GM19193 (cell line): ENCODE results near the gene NCOA1.

Source experiments
- POLR2A ChIP-seq: IDR thresholded peaks from 4 replicates; pipeline ENCODE4 v1.6.1; 2011; ENCODE audit not compliant: insufficient read depth, insufficient read length; ENCODE audit errors: extremely low read depth

Gene NCOA1

DNA sequence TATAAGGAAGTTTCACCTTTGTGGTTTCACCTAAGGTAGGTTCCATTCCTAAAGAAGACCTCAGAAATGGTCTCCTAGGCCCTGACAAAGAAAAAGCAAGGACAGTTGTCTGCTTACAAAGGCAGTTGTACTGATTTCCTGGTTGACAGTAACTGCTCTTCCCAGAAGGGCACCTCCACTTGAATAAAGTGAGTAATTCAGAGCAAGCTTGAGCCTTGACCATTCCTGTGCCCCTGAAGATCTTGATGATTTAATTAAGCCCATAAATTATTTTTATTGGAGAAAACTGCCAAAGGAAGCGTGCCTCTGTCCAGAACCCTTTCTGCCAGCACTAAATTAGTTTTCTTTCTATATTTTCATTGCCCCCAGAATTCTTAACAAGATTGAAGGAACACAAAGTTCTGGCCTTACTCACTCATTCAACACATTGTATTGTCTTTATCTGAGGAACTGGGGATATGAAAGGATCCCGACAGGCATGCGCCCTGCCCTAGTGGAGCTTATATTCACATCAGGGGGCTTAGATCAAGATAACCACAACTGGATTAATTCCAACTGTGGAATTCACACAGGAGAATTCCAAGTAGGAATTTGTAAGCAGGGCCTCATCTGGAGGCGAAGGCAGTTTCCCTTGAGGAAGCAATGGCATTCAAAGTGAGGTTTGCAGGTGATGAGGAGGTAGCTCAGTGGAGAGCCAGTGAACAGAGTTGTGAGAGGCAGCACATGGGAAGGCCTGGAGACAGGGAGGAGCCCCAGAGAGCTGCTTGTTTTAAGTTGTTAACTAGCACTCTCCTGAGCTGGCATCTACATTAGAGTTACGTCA is 280.9 kb downstream of the NCOA1 start:
- TF ChIP-seq POLR2A, result no peak

DNA sequence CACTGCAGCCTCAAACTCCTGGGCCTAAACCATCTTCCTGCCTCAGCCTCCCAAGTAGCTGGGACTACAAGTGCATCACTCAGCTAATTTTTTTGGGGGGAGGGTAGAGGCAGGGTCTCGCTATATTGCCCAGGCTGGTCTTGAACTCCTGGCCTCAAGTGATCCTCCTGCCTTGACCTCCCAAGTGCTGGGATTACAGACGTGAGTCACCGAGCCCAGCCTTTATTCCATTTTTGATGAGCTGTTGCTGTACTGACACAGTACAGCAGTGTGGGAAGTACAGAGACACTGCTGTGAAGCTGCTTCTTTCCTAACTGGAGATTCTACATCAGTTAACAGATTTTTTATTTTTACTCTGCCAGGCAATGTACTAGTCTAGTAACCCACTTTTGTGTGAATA is 283.3 kb downstream of the NCOA1 start:
- no peak for TF ChIP-seq POLR2A

DNA sequence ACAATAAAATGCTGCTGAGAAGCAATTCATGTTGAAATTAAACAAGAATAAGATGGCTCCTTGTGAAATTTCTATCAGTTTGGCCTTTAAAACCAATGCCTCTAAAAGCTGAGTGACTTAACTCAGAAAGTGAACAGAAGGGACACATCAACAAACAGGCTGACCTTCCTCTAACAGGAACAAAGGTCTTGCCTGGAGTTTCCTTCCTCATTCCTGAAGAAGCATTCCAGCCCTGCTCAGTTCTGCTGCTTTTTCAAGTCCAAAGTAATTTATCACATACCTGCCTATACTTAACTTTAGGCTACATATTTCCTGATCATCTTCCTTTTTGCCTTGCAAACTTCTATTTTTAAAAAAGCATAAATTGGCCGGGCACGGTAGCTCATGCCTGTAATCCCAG is 288.1 kb downstream of the NCOA1 start:
- TF ChIP-seq POLR2A, result no peak

DNA sequence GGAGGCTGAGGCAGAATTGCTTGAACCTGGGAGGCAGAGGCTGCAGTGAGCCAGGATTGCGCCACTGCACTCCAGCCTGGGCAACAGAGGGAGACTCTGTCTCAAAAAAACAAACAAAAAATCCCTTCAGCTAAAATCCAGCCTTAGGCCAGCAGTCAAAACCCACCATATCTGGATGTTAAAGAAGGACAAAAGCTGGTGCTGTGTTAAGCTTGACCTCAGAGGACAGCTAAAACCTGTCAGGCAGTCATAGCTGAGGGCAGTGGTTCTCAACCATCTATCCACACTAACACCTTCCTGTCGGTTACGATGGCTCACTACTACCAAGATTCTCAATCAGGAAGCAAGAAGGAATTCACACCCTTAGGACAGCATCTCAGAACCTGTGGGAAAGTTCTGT is 292.6 kb downstream of the NCOA1 start:
- TF ChIP-seq POLR2A, result no peak

DNA sequence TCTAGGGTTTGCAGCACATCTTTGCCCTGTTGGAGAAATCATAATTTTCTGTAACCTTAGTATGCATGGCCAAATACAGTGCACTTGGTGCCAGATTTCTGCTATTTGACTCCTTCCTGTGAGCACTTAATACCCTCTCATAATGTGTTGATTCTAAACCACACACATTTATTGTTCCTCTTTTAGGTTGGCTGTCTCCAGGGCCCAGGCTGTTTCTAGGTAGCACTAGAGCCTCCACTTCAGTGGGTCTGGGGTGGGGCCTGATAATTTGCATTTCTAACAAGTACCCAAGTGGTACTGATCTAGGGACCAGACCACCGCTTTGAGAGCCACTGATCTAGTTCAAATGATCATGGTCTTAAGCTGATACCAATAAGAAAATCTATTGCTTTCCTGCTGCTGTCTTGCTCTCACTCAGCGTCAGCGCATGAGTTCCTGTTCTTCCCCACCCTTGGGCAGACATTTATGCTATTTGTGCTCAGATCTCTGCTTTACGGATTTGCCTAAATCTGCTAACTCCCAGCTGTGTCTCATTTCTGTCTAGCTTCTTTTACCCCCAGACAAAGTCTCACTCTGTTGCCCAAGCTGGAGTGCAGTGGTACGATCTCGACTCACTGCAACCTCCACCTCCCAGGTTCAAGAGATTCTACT is 294.7 kb downstream of the NCOA1 start:
- TF ChIP-seq POLR2A, result no peak

DNA sequence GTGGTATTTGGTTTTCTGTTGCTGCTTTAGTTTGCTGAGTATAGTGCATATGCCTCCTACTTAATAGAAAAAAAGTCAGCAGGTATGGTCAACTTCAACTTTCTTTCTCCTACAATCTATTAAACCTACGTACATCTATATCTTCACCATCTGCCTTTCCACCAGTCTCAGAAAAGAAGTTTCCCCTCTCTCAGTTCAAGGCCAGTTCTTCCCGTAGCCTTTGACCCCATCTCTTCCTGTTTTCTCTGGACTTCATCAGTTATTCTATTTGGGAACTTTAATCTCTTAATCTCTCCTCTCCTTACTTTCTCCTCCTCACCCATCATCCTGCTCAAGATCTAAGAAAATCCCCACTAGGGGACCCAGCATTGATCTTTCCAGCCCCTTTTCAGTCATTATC is 296.5 kb downstream of the NCOA1 start:
- no peak for TF ChIP-seq POLR2A

DNA sequence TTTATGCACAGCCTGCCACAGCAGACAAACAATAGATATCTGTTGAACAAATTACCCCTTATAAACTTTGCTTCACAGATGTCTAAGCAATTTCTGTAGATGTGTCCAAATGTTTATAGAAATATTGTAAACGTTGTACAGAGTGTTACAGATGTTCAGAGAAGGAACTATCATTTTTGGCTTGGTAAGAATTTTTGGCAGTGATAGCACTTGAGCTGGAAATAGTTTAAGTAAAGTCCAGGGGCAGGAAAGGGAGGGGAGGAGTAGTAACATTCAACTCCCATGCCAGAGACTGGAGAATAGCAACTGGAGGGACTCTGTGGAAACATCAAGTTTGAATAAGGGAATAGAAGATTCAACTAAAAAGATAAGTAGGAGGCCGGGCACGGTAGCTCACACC is 297.8 kb downstream of the NCOA1 start:
- no peak for TF ChIP-seq POLR2A

DNA sequence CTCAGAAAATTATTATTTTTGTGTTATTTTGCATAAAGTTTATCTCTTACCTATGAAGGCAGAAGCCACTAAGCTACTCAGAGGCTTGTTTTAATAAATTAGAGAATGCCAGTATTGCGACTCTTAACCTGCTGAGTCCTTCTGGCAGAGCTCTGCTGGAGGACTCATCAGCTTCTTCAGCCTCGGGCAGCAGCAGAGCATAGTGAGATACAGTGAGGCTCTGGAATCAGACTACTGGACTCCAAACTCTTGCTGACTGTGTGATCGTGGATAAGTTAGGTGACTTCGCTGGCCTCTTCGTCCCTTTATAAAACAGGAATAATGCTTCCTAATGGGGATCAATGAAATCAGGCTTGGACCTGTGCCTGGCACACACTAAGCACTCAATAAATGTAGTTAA is 300.4 kb downstream of the NCOA1 start:
- no peak for TF ChIP-seq POLR2A

DNA sequence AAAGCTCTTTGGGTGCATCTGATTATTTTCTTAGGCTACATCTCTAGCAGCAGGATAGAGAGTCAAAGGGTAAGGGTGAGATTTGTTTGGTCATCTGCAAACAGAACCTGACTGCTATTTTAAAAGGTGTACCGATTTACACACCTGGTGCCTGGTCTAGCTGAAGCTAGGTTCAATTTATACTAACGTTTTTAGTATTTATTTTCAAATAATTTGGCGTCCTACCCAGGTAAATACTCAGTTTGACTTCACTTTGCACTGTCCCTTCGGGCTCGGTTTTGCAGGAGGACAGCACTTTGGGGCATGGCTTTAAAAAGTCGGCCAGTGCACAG is 301.5 kb downstream of the NCOA1 start:
- no peak for TF ChIP-seq POLR2A

DNA sequence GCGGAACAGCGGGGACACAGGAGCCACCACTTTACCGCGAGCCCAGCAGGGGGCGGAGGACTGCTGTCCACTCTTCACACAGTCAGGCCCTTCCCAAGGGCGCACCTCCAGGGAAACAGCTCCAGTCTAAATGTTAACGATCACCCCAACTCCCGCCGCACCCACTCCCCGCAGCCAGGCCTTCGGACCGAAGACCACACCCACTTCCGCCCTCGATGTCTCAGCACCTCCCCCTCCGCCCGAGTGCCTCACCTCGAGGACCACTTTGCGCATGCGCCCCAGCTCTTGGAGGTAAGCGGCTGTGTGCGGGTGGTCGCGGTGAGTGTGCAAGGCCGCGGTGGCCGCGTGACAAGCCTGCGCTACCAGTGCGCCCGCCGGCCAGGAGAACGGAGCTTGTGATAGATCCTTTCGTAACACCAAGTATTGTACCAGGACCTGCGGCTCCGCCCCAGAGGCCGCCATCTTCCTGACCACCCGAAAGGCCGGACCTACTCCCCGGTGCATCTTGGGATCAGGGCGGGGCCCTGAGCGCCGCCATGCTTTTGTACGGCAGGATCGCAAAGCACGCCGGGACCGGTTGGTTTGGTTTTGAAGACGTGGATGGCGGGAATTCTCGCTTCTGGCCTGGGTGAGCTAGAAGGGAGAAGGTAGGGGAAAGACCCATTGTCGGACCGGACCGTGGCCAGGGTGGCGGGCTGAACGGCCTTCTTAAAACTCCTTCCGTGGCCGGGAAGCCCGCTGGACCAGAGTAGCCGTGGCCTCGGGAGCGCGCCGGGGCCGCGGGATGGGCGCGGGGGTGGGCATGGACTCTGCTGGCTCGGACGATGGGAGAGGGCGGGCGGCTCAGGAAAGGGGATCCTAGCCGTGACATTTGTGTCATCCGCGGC is 302.1 kb downstream of the NCOA1 start, which contains the start of the genes CENPO and PTRHD1:
TSS of gene CENPO (plus strand) at position 552 of the 887 bp plus-strand sequence. CDS start 495 bp downstream, outside the sequence.
TSS of gene PTRHD1 (minus strand) at position 518 of the 887 bp plus-strand sequence. CDS start at position 504, 14 bp downstream.
- TF ChIP-seq POLR2A, result peak; percentile 89

DNA sequence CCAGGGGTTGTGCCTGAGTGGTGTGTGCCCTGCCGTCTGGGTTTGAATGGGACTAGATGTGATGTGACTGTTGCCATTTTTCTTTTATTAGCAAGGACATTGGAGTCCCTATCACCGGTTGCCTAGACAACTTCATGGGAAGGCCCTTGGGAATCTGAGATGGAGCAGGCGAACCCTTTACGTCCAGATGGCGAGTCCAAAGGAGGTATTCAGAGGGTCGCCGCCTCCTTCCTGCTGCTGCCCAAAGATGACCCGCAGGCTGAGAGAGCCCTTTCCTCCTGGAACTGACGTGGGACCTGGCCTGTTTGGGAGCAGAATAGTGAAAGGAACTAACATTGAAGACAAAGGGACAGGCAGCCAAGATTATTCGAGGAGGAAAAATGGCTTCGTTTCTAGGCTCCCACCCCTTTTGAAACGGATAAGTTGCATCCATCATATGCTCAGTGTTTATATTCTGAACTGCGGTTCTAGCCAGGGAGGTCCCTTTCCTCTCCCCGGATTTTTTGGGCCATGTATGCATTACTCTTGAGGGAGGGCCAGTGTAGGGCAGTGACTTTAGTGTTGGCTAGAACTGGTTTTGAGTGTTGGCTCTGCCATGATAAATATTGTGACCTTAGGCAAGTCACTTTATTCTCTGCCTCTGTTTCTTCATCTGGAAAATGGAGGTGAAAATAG is 302.8 kb downstream of the NCOA1 start:
- no peak for TF ChIP-seq POLR2A

DNA sequence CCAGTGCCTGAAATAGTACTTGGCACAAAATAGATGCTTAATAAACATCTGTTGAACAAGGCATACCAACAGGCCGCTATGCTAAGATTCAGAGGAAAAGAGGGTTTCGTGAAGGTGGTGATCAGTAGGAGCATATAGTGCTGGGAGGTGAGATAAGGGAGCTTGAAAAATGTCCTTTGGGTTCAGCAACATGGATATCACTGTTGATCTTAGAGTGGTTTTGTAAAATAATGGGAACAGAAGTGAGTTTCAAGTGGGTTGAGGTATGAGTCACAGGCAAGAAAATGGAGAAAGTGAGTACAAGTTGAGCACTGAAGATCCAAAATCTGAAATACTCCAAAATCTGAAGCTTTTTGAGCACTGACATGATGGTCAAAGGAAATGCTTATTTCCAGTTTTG is 306.6 kb downstream of the NCOA1 start:
- TF ChIP-seq POLR2A, result no peak

DNA sequence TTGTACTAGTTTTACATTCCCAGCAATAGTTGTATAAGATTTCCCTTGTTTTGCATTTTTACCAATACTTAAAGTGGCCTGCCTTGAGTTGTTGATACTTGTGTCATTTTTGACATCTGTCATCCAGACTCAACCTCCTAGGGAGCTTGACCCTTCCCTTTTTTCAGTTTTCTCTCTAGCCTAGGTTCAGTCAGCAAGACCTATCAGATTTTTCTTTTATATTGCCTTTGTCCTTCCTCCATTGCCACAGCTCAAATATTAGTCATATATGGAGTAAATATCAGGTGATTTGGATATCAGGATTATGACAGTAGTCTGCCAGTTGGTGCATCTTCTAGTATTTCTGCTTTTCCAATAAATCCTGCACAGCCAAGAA is 315.6 kb downstream of the NCOA1 start:
- no peak for TF ChIP-seq POLR2A

DNA sequence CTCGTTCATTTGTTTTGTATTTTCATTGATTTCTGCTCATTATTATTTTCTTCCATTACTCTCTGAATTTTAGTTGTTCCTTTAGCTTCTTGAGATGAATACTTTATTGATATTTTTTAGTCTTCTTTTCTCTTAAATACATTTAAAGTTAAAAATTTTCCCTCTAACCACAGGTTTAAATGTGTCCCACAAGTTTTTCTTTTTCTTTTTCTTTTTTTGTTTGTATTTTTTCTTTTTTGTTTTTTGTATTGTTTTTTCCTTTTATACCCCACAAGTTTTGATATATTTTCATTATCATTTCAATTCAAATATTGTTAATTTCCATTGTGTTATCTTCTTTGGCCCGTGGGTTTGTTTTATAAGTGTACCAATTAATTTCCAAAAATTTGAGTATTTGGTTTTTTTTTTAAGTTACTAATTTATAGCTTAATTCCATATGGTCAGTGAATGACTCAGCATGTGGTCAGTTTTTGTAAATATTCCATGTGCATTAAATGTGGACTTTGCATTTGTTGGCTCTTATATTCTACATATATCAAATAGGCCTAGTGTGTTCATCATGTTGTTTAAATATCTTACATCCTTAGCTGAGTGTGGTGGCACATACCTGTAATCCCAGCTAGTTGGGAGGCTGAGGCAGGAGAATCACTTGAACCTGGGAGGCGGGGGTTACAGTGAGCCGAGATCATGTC is 318.4 kb downstream of the NCOA1 start:
- no peak for TF ChIP-seq POLR2A

DNA sequence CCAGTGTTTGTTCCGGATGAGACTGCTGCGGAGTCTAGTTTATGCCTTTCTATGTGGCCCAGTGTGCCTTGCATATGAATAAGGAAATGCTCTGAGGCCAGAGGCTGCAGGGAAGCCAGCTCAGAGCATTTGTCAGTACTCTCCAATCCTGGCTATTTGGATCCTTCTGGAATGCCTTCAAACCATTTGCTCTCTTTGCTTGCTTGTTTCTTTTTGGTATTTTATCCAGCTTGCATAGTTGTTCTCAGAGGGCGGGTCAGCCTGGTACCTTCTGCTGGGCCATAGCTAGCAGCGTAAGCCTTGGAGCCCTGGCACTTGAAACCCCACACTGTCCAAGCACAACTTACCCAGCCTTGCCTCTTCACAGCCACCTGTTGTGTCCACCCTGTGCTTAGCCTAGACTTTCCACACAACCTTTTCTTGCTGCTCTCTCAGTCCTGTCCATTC is 322.7 kb downstream of the NCOA1 start:
- no peak for TF ChIP-seq POLR2A

DNA sequence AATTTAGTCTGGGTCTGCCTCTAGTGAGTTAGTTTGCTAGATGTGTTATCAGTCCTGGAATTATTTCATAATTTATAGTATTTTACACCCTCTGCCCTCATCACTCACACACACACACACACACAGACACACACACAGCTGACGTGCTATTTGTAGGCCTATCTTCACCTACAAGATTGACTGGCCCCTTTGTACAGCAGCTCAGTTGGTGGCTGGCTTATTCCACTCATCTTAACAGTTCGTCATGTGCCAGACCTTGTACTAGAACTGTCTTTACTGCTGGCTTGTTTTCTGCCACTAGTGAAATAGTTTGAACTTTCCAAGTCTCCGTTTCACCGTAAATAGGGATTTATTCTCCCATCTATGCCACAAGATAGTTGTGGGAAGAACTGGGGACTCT is 323.5 kb downstream of the NCOA1 start:
- TF ChIP-seq POLR2A, result no peak
